ENCODE data around the gene COX8A.

COX8A gene

GRCh38 chr11:64021757-64022093 is 47.3 kb downstream of the COX8A start:
- no peak for DNase-seq (ENCODE audit: low spot score)

- no peak for DNase-seq (ENCODE audit: low spot score)
Measured at GRCh38 chr11:64022125-64022784, 47.8 kb downstream of the COX8A start.

- DNase-seq (ENCODE audit: low spot score): no peak
Measured at GRCh38 chr11:64023712-64024710, 49.6 kb downstream of the COX8A start.

- DNase-seq (ENCODE audit: low spot score): no peak
Measured at GRCh38 chr11:64025205-64025604, 50.8 kb downstream of the COX8A start.
